Glutamatergic neuron (in vitro differentiated cells): ENCODE results near the gene NTM. TPM values are rescaled to one million over a fixed set of nuclear protein-coding genes. Genes with fewer than 3 reads are reported as not detected.
A peak's percentile ranks its signal among the peaks of the same experiment; 100 is the strongest.

Experiments
- DNase-seq: peaks from one replicate; pipeline ENCODE4 v3.0.0; 2022
- H3K27ac Mint-ChIP-seq: one replicate; pipeline ENCODE4 v1.8.0; 2020; ENCODE audit warnings: mild to moderate bottlenecking, mixed read lengths, inconsistent platforms; ENCODE audit not compliant: unreplicated experiment
- H3K27me3 Mint-ChIP-seq: one replicate; pipeline ENCODE4 v1.8.0; 2020; ENCODE audit warnings: mild to moderate bottlenecking, moderate library complexity, mixed read lengths, inconsistent platforms; ENCODE audit not compliant: unreplicated experiment
- H3K36me3 Mint-ChIP-seq: one replicate; pipeline ENCODE4 v1.8.0; 2020; ENCODE audit warnings: mild to moderate bottlenecking, mixed read lengths, inconsistent platforms; ENCODE audit not compliant: unreplicated experiment
- H3K4me1 Mint-ChIP-seq: one replicate; pipeline ENCODE4 v1.8.0; 2020; ENCODE audit warnings: mild to moderate bottlenecking, low read depth, mixed read lengths, inconsistent platforms; ENCODE audit not compliant: unreplicated experiment
- H3K4me3 Mint-ChIP-seq: one replicate; pipeline ENCODE4 v1.8.0; 2020; ENCODE audit warnings: mild to moderate bottlenecking, mixed read lengths, inconsistent platforms; ENCODE audit not compliant: unreplicated experiment
- H3K9me3 Mint-ChIP-seq: one replicate; pipeline ENCODE4 v1.8.0; 2020; ENCODE audit warnings: mild to moderate bottlenecking, moderate library complexity, mixed read lengths, inconsistent platforms; ENCODE audit not compliant: unreplicated experiment
- CTCF ChIP-seq: fragments of 200-600 bp; sonication (generic); IDR thresholded peaks from one replicate; pipeline ENCODE4 v1.5.0; 2021; ENCODE audit not compliant: partially characterized antibody, unreplicated experiment
- total RNA-seq: library from RNA; stranded (reverse); fragmentation: NEBNext Ultra II Directional; extraction: Animal tissue kit (Norgen Biotek cat#: 25700); gene quantifications from one replicate; pipeline ENCODE4 v1.2.1, GENCODE V29; 2021; ENCODE audit not compliant: unreplicated experiment

Gene NTM
- total RNA-seq, 1 donor from 2014 or later: 1.2 TPM

- Mint-ChIP-seq H3K36me3 (no peaks in the 10 kb centered on the region), H3K4me1 (no peaks in the 10 kb centered on the region), H3K9me3 (no peaks in the 10 kb centered on the region), H3K4me3 (no peak overlapping the region), H3K27ac (no peak overlapping the region), H3K27me3 (no peaks in the 10 kb centered on the region)
- TF ChIP-seq CTCF: no peak
- DNase-seq: no peak
Observed at GRCh38 chr11:132112846-132113245, 742.4 kb downstream of the NTM start.

GRCh38 chr11:132114185-132114584 is 743.8 kb downstream of the NTM start:
- Mint-ChIP-seq H3K36me3 (no peaks in the 10 kb centered on the region), H3K9me3 (no peaks in the 10 kb centered on the region), H3K27ac (no peak overlapping the region), H3K27me3 (no peaks in the 10 kb centered on the region), H3K4me3 (no peak overlapping the region), H3K4me1 (no peaks in the 10 kb centered on the region)
- TF ChIP-seq CTCF: peak; percentile 46
- DNase-seq: peak; percentile 49

- no peak for DNase-seq
- no peaks in the 10 kb centered on the region for H3K36me3 Mint-ChIP-seq
- no peak overlapping the region for H3K4me3 Mint-ChIP-seq
- no peaks in the 10 kb centered on the region for H3K27me3 Mint-ChIP-seq
- TF ChIP-seq CTCF: no peak
- no peaks in the 10 kb centered on the region for H3K9me3 Mint-ChIP-seq
- no peaks in the 10 kb centered on the region for H3K4me1 Mint-ChIP-seq
- no peak overlapping the region for H3K27ac Mint-ChIP-seq
Observed at GRCh38 chr11:132114743-132115142, 744.3 kb downstream of the NTM start.

DNA sequence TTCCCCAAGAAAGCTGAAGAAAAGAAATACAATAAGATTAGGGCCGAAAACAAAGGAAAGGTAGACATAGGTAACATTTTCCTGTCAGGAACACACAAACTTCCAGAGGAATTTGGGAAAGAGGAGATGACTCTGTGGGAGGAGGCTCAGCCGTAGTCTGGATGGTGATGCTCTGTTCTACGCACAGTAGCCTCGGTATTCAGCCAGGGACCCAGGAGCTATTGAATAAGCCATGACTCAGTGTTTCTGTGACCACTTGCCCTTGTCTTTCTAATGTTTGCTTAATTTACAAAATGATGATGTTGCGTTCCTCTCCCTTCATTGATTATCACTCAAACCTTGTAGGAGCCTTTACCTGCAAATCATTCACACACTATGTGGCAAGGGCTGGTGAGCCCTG is 745.0 kb downstream of the NTM start:
- TF ChIP-seq CTCF: no peak
- H3K27me3 Mint-ChIP-seq: no peaks in the 10 kb centered on the region
- H3K36me3 Mint-ChIP-seq: no peaks in the 10 kb centered on the region
- no peak overlapping the region for H3K27ac Mint-ChIP-seq
- H3K4me3 Mint-ChIP-seq: no peak overlapping the region
- H3K9me3 Mint-ChIP-seq: no peaks in the 10 kb centered on the region
- H3K4me1 Mint-ChIP-seq: no peaks in the 10 kb centered on the region
- DNase-seq: no peak

- Mint-ChIP-seq H3K27ac (no peak overlapping the region), H3K4me1 (no peaks in the 10 kb centered on the region), H3K4me3 (no peak overlapping the region), H3K9me3 (no peaks in the 10 kb centered on the region), H3K36me3 (no peaks in the 10 kb centered on the region), H3K27me3 (no peaks in the 10 kb centered on the region)
- no peak for TF ChIP-seq CTCF
- DNase-seq: no peak
Observed at GRCh38 chr11:132116516-132116915, 746.1 kb downstream of the NTM start.
